Esophagus muscularis mucosa (tissue), 4 donors: ENCODE data around the gene RFNG. TPM values are rescaled to one million over a fixed set of nuclear protein-coding genes. Genes with fewer than 3 reads are reported as not detected.

Source experiments
- DNase-seq: peaks from one replicate; pipeline ENCODE4 v3.0.0-alpha.2; 2017; ENCODE audit errors: extremely low spot score
- H3K27ac ChIP-seq, 4 donors: fragments of 200-600 bp; sonication (generic); replicated peaks in 1 of 4; 1 replicate in 3 of 4; 2 replicates in 1 of 4; pipeline ENCODE4 v1.5.1; 2016 to 2019; ENCODE audit warnings: mild to moderate bottlenecking in 1 of 4
- H3K27me3 ChIP-seq, 4 donors: fragments of 200-600 bp; sonication (generic); one replicate each; pipeline versions ENCODE4 v1.5.1 to v1.6.0; 2016 to 2019
- H3K36me3 ChIP-seq, 4 donors: fragments of 200-600 bp; sonication (generic); one replicate each; pipeline ENCODE4 v1.5.1; 2016 to 2019
- H3K4me1 ChIP-seq, 4 donors: fragments of 200-600 bp; sonication (generic); one replicate each; pipeline ENCODE4 v1.5.1; 2016 to 2019
- H3K4me3 ChIP-seq, 4 donors: fragments of 200-600 bp; sonication (generic); 1 replicate in 2 of 4; 2 replicates in 2 of 4; pipeline ENCODE4 v1.5.1; 2016 to 2019; ENCODE audit warnings: mild to moderate bottlenecking in 4 of 4, moderate library complexity in 1 of 4
- H3K9me3 ChIP-seq, 4 donors: fragments of 200-600 bp; sonication (generic); 1 replicate in 3 of 4; 2 replicates in 1 of 4; pipeline ENCODE4 v1.5.1; 2016 to 2019
- EP300 ChIP-seq: sonication (generic); formaldehyde crosslinking; IDR thresholded peaks from one replicate; pipeline ENCODE4 v1.6.1; 2017; ENCODE audit warnings: antibody characterized with exemption
- POLR2A ChIP-seq: fragments of 450-650 bp; IDR thresholded peaks from one replicate; pipeline ENCODE4 v1.6.1; 2017; ENCODE audit warnings: antibody characterized with exemption, moderate library complexity, mild to moderate bottlenecking, low read depth
- POLR2AphosphoS5 ChIP-seq, 2 donors: sonication (generic); formaldehyde crosslinking; IDR thresholded peaks; one replicate each; pipeline ENCODE4 v1.6.1; 2017; ENCODE audit warnings: antibody characterized with exemption in 2 of 2
- WGBS: methylation state at CpG from one replicate; pipeline ENCODE4 v1.1.5; 2018; 5-methylcytosine and 5-hydroxymethylcytosine counted together
- intact Hi-C: fragments of 100-400 bp; cut with DNase I; formaldehyde crosslinking; loops from one replicate; pipeline ENCODE4 v1.15.1; 2023
- total RNA-seq, 4 donors: library from RNA; depleted of rRNA; stranded (reverse); fragments of >200 nt; gene quantifications; one replicate each; pipeline versions ENCODE4 v1.1.0 to v1.2.1, GENCODE V29; 2016
- TF ChIP-seq, protein P1 (sequence below), 3 experiments: fragments of 200-600 bp in 2 of 3; fragments of 450-650 bp in 1 of 3; sonication (generic) in 2 of 3; IDR thresholded peaks; one replicate each; pipeline ENCODE4 v1.5.1; 2017 to 2019; ENCODE audit warnings: antibody characterized with exemption in 3 of 3, mild to moderate bottlenecking in 2 of 3, moderate library complexity in 1 of 3

RFNG gene
- total RNA-seq, 4 donors from 2014 or later: 32.4 to 54.8 (median 42.5) TPM

DNA sequence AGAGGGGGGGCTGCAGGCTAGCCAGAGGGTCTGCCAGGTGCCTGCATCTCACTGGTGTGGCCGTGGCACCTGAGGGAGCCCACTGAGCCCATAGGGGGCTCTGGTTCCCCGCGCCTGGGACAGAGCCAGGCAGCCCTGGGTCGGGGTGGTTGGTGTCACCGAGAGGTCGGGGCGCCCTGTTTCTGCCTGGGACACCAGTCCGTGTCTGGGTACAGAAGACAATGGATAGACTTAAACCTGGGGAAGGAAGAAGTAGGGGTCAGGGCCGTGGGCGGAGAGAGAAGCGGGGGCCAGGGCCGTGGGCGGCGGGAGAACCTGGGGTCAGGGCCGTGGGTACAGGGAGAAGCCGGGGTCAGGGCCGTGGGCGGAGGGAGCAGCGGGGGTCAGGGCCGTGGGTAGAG is 3.0 kb downstream of the RFNG start:
- no peaks in the 10 kb centered on the region for H3K9me3 ChIP-seq
- no peak overlapping the region for H3K4me3 ChIP-seq
- peaks cover 23 to 42% (median 37%) of the 10 kb centered on the region in 4 donors for H3K4me1 ChIP-seq
- WGBS: 88% methylated on average over 19 of the region's 20 CpGs
- no peaks in the 10 kb centered on the region for H3K27me3 ChIP-seq
- intact Hi-C loops: no loop called here
- DNase-seq: no peak
- H3K36me3 ChIP-seq: peaks cover 11 to 46% (median 38%) of the 10 kb centered on the region in 4 donors
- no peak overlapping the region for H3K27ac ChIP-seq
- TF ChIP-seq EP300 (no peak), POLR2A (no peak), POLR2AphosphoS5 (IDR thresholded peaks at IDR 0.05) (no peak)
- TF ChIP-seq, protein P1, sequence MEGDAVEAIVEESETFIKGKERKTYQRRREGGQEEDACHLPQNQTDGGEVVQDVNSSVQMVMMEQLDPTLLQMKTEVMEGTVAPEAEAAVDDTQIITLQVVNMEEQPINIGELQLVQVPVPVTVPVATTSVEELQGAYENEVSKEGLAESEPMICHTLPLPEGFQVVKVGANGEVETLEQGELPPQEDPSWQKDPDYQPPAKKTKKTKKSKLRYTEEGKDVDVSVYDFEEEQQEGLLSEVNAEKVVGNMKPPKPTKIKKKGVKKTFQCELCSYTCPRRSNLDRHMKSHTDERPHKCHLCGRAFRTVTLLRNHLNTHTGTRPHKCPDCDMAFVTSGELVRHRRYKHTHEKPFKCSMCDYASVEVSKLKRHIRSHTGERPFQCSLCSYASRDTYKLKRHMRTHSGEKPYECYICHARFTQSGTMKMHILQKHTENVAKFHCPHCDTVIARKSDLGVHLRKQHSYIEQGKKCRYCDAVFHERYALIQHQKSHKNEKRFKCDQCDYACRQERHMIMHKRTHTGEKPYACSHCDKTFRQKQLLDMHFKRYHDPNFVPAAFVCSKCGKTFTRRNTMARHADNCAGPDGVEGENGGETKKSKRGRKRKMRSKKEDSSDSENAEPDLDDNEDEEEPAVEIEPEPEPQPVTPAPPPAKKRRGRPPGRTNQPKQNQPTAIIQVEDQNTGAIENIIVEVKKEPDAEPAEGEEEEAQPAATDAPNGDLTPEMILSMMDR (IDR thresholded peaks at IDR 0.05): no peak

GRCh38 chr17:82047914-82048570 is 3.6 kb downstream of the RFNG start:
- peaks cover 18 to 37% (median 31%) of the 10 kb centered on the region in 4 donors for H3K4me1 ChIP-seq
- H3K9me3 ChIP-seq: no peaks in the 10 kb centered on the region
- no peak for DNase-seq
- TF ChIP-seq, protein P1 (IDR thresholded peaks at IDR 0.05): no peak
- H3K27ac ChIP-seq: no peak overlapping the region
- H3K27me3 ChIP-seq: no peaks in the 10 kb centered on the region
- no peak overlapping the region for H3K4me3 ChIP-seq
- WGBS: 77% methylated on average over 8 of the region's 25 CpGs
- intact Hi-C loops: no loop called here
- H3K36me3 ChIP-seq: peaks cover 11 to 41% (median 35%) of the 10 kb centered on the region in 4 donors

- peaks cover 11 to 30% (median 25%) of the 10 kb centered on the region in 4 donors for H3K4me1 ChIP-seq
- intact Hi-C loops: no loop called here
- no peaks in the 10 kb centered on the region for H3K27me3 ChIP-seq
- no peaks in the 10 kb centered on the region for H3K9me3 ChIP-seq
- peaks cover 11 to 40% (median 35%) of the 10 kb centered on the region in 4 donors for H3K36me3 ChIP-seq
- TF ChIP-seq POLR2AphosphoS5 (IDR thresholded peaks at IDR 0.05) (no peak), POLR2A (no peak), EP300 (no peak)
- TF ChIP-seq, protein P1 (IDR thresholded peaks at IDR 0.05): no peak
- WGBS: 85% methylated on average over 20 of the region's 24 CpGs
- no peak for DNase-seq
- H3K27ac ChIP-seq: no peak overlapping the region
- H3K4me3 ChIP-seq: no peak overlapping the region
Observed at GRCh38 chr17:82047379-82047778, 4.2 kb downstream of the RFNG start.

DNA sequence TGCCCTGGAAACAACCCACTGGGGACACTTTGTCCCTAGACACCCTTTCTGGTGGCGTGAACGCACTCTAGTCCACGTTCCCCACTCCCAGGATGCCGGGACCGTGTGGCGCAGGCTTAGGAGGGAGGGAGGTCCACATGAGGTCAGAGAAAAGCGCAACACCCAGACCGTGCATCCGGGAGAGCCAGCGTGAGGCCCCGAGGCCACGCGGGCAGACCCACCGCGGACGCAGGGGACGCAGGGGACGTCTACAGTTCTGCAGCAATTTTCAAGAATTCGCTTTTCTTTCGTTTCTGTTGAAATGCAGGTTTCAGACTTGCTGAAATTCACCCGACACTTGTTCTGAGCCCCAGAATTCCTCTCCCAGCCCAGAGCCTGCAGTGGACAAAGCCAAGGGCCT is 4.7 kb downstream of the RFNG start:
- DNase-seq: no peak
- intact Hi-C loops: no loop called here
- Histone ChIP-seq H3K27ac (no peak overlapping the region), H3K4me1 (peaks cover 10 to 27% (median 22%) of the 10 kb centered on the region in 4 donors), H3K9me3 (no peaks in the 10 kb centered on the region), H3K36me3 (peaks cover 11 to 40% (median 35%) of the 10 kb centered on the region in 4 donors), H3K4me3 (no peak overlapping the region), H3K27me3 (no peaks in the 10 kb centered on the region)
- TF ChIP-seq POLR2A (no peak), EP300 (no peak), POLR2AphosphoS5 (IDR thresholded peaks at IDR 0.05) (no peak)
- TF ChIP-seq, protein P1 (IDR thresholded peaks at IDR 0.05): no peak
- 87% methylated on average over 21 of the region's 21 CpGs for WGBS
